GM23338 (cell line): ENCODE results near the gene CNGB1.

Experiments
- CREB1 ChIP-seq: fragments of 250-450 bp; sonication (Bioruptor Pico); IDR thresholded peaks from 2 replicates; pipeline ENCODE4 v1.5.0; 2020; ENCODE audit warnings: low read depth, mild to moderate bottlenecking, moderate library complexity
- CTCF ChIP-seq, 2 experiments: fragments of 200-600 bp in 1 of 2; sonication (generic) in 1 of 2; conservative IDR thresholded peaks; 2 replicates each; pipeline versions ENCODE4 v1.5.1 to v1.6.1; 2016 to 2017; ENCODE audit warnings: antibody characterized with exemption in 2 of 2, low read depth in 2 of 2, mild to moderate bottlenecking in 2 of 2, moderate library complexity in 1 of 2
- EZH2 ChIP-seq: fragments of 200-600 bp; sonication (generic); IDR thresholded peaks from one replicate; pipeline ENCODE4 v1.8.0; 2017; ENCODE audit warnings: antibody characterized with exemption, mild to moderate bottlenecking, low read depth; ENCODE audit not compliant: unreplicated experiment
- EZH2phosphoT487 ChIP-seq: fragments of 200-600 bp; sonication (generic); IDR thresholded peaks from one replicate; pipeline ENCODE4 v1.8.1; 2018; ENCODE audit warnings: antibody characterized with exemption; ENCODE audit not compliant: unreplicated experiment
- POLR2AphosphoS5 ChIP-seq: IDR thresholded peaks from 2 replicates; pipeline ENCODE4 v1.6.1; 2016; ENCODE audit warnings: antibody characterized with exemption, low read depth
- REST ChIP-seq: IDR thresholded peaks from one replicate; pipeline ENCODE4 v1.6.1; 2018; ENCODE audit warnings: antibody characterized with exemption; ENCODE audit not compliant: unreplicated experiment

DNA sequence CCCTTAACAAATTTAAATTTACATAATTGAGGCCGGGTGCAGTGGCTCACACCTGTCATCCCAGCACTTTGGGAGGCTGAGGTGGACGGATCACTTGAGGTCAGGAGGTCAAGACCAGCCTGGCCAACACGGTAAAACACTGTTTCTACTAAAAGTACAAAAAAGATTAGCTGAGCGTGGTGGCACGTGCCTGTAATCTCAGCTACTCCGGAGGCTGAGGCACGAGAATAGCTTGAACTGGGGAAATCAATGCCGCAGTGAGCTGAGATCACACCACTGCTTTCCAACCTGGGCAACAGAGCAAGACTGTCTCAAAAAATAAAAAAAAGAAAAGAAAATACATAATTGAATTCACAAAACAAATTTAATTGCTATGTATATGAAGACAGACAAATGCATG lies 112.3 kb downstream of the CNGB1 start:
- TF ChIP-seq EZH2 = no peak
- TF ChIP-seq CTCF (conservative IDR thresholded peaks at IDR 0.05; ENCODE audit: low read depth in 2 of 2) = no peak
- TF ChIP-seq CREB1 = no peak
- no peak for TF ChIP-seq EZH2phosphoT487
- TF ChIP-seq POLR2AphosphoS5 = no peak
- no peak for TF ChIP-seq REST
